ENCODE measurements around the gene FOXC1.

- TF ChIP-seq CTCF (IDR thresholded peaks at IDR 0.05; ENCODE audit: low read depth, low read length, poor library complexity, severe bottlenecking), result no peak
- TF ChIP-seq EZH2phosphoT487 (IDR thresholded peaks at IDR 0.05; ENCODE audit: borderline replicate concordance, low read length), result no peak
These were observed 15.1 kb upstream of the FOXC1 start for GRCh38 chr6:1594445-1595200.
